ENCODE data around the gene FLNB. TPM values are rescaled to one million over a fixed set of nuclear protein-coding genes. Genes with fewer than 3 reads are reported as not detected.
A peak's percentile ranks its signal among the peaks of the same experiment; 100 is the strongest.
"Not testable (repeated sequence)": the region's sequence is repeated elsewhere in the genome, so short reads cannot be mapped to it uniquely, and the experiment has no call there.

The FLNB gene
- total and polyA plus RNA-seq, 2 experiments from 2014 or later, result 69.4 to 172 TPM

DNA sequence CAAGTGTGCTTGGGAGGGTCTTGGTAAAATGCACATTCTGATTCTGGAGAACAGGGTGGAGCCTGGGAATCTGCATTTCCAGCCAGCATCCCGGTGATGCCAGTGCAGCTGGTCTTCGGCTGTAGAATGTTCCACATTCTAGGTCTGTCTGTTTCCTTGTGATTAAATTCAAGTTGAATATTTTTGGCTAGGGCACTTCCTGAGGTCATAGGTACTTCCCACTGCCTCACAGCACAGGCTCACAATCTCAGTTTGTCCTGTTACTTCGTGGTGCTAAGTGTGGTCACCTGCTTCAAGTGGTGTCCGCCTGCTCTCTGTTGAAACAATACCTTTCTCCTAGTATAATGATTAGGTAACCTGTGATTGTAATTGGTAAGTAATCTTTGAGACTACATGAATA is 40.1 kb downstream of the FLNB start:
- Histone ChIP-seq H3K36me3 (replicated peaks; ENCODE audit: insufficient read depth, low read depth) (no peaks in the 10 kb centered on the region), H3K4me3 (no peak overlapping the region), H2AFZ (no peak overlapping the region), H3K27ac (peak overlapping the region; percentile 98), H3K4me2 (peak overlapping the region; percentile 48), H4K20me1 (ENCODE audit: insufficient read depth, poor library complexity, severe bottlenecking) (peaks cover 3% of the 10 kb centered on the region), H3K27me3 (no peaks in the 10 kb centered on the region), H3K9me3 (ENCODE audit: low read depth) (no peaks in the 10 kb centered on the region), H3K4me1 (ENCODE audit: insufficient read depth) (peaks cover 62% of the 10 kb centered on the region), H3K79me2 (peaks cover 91% of the 10 kb centered on the region), H3K9me2 (replicated peaks; ENCODE audit: insufficient read depth) (no peaks in the 10 kb centered on the region)
- WGBS (ENCODE audit: low lambda C conversion rate, missing lambda C conversion rate), result 63% methylated on average over 4 of the region's 4 CpGs
- no peak for DNase-seq (ENCODE audit: low spot score)
- TF ChIP-seq, protein P1, sequence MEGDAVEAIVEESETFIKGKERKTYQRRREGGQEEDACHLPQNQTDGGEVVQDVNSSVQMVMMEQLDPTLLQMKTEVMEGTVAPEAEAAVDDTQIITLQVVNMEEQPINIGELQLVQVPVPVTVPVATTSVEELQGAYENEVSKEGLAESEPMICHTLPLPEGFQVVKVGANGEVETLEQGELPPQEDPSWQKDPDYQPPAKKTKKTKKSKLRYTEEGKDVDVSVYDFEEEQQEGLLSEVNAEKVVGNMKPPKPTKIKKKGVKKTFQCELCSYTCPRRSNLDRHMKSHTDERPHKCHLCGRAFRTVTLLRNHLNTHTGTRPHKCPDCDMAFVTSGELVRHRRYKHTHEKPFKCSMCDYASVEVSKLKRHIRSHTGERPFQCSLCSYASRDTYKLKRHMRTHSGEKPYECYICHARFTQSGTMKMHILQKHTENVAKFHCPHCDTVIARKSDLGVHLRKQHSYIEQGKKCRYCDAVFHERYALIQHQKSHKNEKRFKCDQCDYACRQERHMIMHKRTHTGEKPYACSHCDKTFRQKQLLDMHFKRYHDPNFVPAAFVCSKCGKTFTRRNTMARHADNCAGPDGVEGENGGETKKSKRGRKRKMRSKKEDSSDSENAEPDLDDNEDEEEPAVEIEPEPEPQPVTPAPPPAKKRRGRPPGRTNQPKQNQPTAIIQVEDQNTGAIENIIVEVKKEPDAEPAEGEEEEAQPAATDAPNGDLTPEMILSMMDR (IDR thresholded peaks at IDR 0.05; ENCODE audit: poor library complexity), result no peak
- TF ChIP-seq EZH2 (IDR thresholded peaks at IDR 0.05; ENCODE audit: borderline replicate concordance) (no peak), EZH2phosphoT487 (IDR thresholded peaks at IDR 0.05; ENCODE audit: low read depth, severe bottlenecking, unreplicated experiment) (no peak)

GRCh38 chr3:58049143-58049785 is 41.0 kb downstream of the FLNB start:
- 26% methylated on average over 10 of the region's 10 CpGs for WGBS (ENCODE audit: low lambda C conversion rate, missing lambda C conversion rate)

DNA sequence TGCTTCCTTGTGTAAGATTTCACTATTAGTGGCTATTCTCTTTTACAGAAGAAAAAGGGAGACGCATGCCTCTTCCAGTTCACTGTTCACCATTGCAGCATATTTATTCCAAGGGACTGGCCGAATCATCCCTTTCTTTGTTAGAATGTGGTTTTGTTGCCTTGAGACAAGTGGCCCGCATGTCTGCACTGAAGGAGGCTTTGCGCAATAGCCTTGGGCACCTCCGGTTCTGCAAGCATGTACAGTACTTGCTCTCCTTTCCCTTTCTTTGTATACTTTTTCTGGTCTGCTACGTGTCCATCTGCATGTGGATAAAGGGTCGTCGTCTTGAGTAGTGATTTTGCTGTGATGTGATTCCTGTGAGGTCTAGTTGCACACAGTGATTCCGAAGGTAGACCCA is 43.0 kb downstream of the FLNB start:
- peak; percentile 58 for DNase-seq (ENCODE audit: low spot score)
- H3K4me1 ChIP-seq (ENCODE audit: insufficient read depth), result peaks cover 63% of the 10 kb centered on the region
- no peaks in the 10 kb centered on the region for H3K9me3 ChIP-seq (ENCODE audit: low read depth)
- H3K79me2 ChIP-seq, result peaks cover 91% of the 10 kb centered on the region
- no peaks in the 10 kb centered on the region for H3K27me3 ChIP-seq
- H2AFZ ChIP-seq, result no peak overlapping the region
- H4K20me1 ChIP-seq (ENCODE audit: insufficient read depth, poor library complexity, severe bottlenecking), result no peaks in the 10 kb centered on the region
- 66% methylated on average over 9 of the region's 9 CpGs for WGBS (ENCODE audit: low lambda C conversion rate, missing lambda C conversion rate)
- H3K27ac ChIP-seq, result peak overlapping the region; percentile 98
- H3K36me3 ChIP-seq (replicated peaks; ENCODE audit: insufficient read depth, low read depth), result no peaks in the 10 kb centered on the region
- H3K4me3 ChIP-seq, result no peak overlapping the region
- TF ChIP-seq EZH2phosphoT487 (IDR thresholded peaks at IDR 0.05; ENCODE audit: low read depth, severe bottlenecking, unreplicated experiment) (no peak), EZH2 (IDR thresholded peaks at IDR 0.05; ENCODE audit: borderline replicate concordance) (no peak)
- TF ChIP-seq, protein P1 (IDR thresholded peaks at IDR 0.05; ENCODE audit: poor library complexity), result no peak
- peak overlapping the region; percentile 2 for H3K4me2 ChIP-seq
- H3K9me2 ChIP-seq (replicated peaks; ENCODE audit: insufficient read depth), result no peaks in the 10 kb centered on the region

More at GRCh38 chr3:58049143-58049785, 41.0 kb downstream of the FLNB start:
- H2AFZ ChIP-seq, result no peak overlapping the region
- no peaks in the 10 kb centered on the region for H3K9me3 ChIP-seq (ENCODE audit: low read depth)
- H3K4me1 ChIP-seq (ENCODE audit: insufficient read depth), result peaks cover 62% of the 10 kb centered on the region
- H4K20me1 ChIP-seq (ENCODE audit: insufficient read depth, poor library complexity, severe bottlenecking), result no peaks in the 10 kb centered on the region
- peak; percentile 92 for DNase-seq (ENCODE audit: low spot score)
- H3K4me2 ChIP-seq, result peak overlapping the region; percentile 48
- no peaks in the 10 kb centered on the region for H3K27me3 ChIP-seq
- TF ChIP-seq EZH2 (IDR thresholded peaks at IDR 0.05; ENCODE audit: borderline replicate concordance) (no peak), EZH2phosphoT487 (IDR thresholded peaks at IDR 0.05; ENCODE audit: low read depth, severe bottlenecking, unreplicated experiment) (no peak)
- TF ChIP-seq, protein P1 (IDR thresholded peaks at IDR 0.05; ENCODE audit: poor library complexity), result no peak
- H3K79me2 ChIP-seq, result peaks cover 91% of the 10 kb centered on the region
- H3K36me3 ChIP-seq (replicated peaks; ENCODE audit: insufficient read depth, low read depth), result no peaks in the 10 kb centered on the region
- no peak overlapping the region for H3K4me3 ChIP-seq
- peak overlapping the region; percentile 98 for H3K27ac ChIP-seq
- H3K9me2 ChIP-seq (replicated peaks; ENCODE audit: insufficient read depth), result no peaks in the 10 kb centered on the region

DNA sequence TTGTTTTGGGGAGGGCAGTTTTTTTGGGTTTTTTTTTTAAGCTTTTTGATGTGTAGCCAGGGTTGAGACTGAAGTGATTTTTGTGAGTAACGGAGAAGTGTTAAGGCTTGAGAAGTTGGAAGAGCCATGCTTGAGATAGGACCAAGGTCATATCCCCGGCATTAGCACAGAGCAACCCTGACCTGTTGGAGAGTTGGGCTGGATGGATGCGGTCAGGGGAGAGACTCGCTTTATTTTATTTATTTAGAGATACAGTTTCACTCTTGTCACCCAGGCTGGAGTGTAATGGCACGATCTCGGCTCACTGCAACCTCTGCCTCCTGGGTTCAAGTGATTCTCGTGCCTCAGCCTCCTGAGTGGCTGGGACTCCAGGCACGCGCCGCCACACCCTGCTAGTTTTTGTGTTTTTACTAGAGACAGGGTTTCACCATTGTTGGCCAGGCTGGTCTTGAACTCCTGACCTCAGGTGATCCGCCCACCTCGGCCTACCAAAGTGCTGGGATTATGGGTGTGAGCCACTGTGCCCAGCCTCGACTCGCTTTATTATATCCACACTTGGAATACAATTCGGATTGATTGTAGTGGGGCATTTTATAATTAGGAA is 43.5 kb downstream of the FLNB start:
- Histone ChIP-seq H3K27ac (peak overlapping the region; percentile 98), H3K4me1 (ENCODE audit: insufficient read depth) (peaks cover 63% of the 10 kb centered on the region), H3K4me2 (peak overlapping the region; percentile 2), H3K79me2 (peaks cover 91% of the 10 kb centered on the region)
- H3K36me3 ChIP-seq (replicated peaks; ENCODE audit: insufficient read depth, low read depth); DNase-seq (ENCODE audit: low spot score); H4K20me1 ChIP-seq (ENCODE audit: insufficient read depth, poor library complexity, severe bottlenecking); H3K27me3 ChIP-seq; H3K9me3 ChIP-seq (ENCODE audit: low read depth); H3K4me3 ChIP-seq; H3K9me2 ChIP-seq (replicated peaks; ENCODE audit: insufficient read depth); H2AFZ ChIP-seq: not testable (repeated sequence)
- WGBS (ENCODE audit: low lambda C conversion rate, missing lambda C conversion rate), result 86% methylated on average over 15 of the region's 15 CpGs

Measured in hepatocyte (in vitro differentiated cells).